Amygdala (tissue), 56 donors: ENCODE measurements around the gene ATP6V0A1.
"Not testable (repeated sequence)": the region's sequence is repeated elsewhere in the genome, so short reads cannot be mapped to it uniquely, and the experiment has no call there.

Experiments
- DNase-seq, 56 donors: peaks; one replicate each; lab custom pipeline; 2025; lab: John Stamatoyannopoulos, UW

The ATP6V0A1 gene

DNA sequence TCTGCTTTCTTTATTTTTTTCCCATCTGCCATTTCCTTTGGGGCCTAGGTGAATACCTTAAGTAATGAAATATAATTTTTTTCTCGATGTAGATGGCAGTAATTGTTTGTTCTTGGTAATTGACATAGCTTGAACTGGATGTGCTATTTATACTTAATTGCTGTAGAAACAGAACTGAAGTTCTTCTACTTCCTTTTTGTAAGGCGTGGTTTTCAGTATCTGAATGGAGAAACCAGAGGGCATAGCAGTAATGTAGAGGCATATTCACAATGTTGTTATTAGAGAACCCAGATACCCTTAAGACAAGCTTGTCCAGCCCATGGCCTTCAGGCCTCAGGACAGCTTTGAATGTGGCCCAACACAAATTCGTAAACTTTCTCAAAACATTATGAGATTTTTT, 16.4 kb downstream of the ATP6V0A1 start:
- DNase-seq = no peak

DNA sequence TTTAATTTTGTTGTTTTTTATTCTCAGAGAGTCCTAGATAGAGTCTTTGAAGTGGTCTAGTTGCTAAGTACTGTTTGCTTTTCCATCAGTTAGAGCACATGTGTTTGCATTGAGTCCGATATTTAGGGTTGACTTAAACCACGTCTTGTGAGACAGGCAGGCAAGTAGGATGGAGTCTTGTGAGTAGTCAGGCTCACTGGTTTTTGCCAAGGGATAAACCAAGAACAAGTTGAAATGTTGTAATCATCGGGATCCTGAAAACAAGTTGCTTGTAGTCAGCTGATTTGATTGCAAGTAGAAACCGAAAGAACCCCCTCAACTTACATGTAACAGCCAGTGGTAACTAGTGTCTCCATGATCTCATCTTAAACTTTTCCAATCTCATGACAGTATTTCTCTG, 17.2 kb downstream of the ATP6V0A1 start:
- no peak for DNase-seq

DNA sequence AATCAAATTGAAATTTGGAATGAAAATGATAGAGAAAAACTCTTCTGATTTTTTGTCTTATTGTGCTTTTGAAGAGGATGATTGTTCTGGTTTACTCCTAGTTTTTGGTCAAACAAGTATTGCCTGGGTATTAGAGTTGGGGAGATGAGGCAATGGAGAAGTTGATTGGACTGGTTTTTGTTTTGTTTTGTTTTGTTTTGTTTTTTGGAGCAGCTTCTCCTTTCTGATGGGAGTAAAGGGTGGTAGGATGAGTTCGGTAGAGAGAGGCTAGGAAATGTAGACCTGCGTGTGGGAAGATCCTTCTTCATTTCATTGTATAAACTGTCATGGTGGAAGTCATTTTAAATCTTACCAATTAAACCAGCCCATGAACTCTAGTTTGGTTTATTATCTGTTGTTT, 17.7 kb downstream of the ATP6V0A1 start:
- no peak for DNase-seq

DNA sequence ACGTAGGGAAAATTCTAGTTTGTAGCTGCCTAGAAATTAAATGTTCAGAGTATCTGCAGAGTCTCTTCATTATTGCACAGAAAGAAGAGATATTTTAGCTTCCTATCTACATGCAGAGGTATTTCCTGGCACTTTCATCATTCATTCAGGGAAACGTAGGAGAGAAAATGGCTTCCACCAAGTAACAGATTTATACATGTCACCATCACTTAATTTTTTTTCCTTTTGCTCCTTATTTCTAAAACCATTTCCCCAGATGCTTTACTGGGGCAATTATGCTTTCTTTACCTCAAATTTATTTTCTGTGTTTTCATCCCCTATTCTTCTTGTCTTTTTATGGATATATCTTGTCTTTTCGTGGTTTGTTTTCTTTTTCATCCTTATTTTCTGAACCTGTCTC, 18.5 kb downstream of the ATP6V0A1 start:
- DNase-seq = no peak

DNA sequence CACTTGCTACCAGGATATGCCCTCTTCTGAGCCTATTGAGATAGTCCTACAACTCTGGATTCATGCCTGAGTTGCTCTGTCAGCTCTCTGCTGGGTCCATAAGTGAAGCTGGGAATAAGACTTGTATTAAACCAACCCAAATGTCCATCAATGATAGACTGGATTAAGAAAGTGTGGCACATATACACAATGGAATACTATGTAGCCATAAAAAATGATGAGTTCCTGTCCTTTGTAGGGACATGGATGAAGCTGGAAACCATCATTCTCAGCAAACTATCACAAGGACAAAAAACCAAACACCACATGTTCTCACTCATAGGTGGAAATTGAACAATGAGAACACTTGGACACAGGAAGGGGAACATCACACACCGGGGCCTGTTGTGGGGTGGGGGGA, 19.1 kb downstream of the ATP6V0A1 start:
- DNase-seq = not testable (repeated sequence)

DNA sequence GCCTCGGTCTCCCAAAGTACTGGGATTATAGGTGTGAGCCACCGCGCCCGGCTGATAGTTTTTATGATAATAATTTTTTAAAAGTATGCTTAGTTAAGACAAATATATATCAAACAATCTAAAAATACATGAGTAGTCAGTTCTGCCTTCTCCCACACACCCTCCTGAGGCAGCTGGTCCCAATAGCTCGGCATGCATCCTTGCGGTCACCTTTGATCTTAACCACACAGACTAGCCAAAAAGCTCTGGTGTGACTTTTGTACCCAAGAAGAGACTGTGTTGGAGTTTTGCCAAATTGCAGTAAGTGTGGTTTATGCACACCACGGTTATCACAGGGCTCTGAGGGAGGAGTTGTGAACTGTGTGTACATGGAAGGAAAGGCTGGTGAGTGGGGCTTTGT, 25.6 kb downstream of the ATP6V0A1 start:
- DNase-seq = no peak

DNA sequence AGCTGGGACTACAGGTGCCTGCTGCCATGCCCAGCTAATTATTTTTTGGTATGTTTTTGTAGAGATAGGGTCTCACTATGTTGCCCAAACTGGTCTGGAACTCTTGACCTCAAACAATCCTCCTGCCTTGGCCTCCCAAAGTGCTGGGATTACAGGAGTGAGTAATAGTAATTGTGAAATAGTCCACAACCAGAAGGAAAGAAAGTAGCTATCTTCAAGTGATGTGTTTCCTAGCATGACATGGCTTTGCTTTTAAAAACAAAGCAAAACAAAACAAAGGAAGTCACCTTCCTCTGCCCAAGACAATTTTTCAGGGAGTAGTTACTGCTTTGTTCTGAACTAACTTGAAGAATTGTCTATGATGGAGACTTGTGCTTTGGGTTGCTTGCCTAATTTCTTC, 27.0 kb downstream of the ATP6V0A1 start:
- no peak for DNase-seq

DNA sequence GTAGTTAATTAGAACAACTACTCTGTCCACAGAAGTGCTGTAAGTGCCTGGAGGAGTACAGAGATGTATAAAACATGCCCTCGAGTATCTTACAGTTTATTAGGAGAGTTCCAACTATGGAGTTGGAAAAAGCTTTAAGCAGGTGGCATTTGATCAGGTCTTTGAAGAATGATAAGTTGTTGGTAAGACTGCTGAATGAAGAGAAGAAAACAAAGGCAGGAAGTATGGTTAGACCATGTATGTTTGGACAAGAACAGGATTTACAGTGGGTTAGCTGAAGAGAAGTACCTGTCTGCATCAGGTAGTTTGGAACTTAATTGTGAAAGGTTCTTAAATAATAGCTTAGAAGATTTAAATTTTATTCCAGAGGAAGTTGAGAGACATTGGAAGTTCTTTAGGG, 29.4 kb downstream of the ATP6V0A1 start:
- no peak for DNase-seq

DNA sequence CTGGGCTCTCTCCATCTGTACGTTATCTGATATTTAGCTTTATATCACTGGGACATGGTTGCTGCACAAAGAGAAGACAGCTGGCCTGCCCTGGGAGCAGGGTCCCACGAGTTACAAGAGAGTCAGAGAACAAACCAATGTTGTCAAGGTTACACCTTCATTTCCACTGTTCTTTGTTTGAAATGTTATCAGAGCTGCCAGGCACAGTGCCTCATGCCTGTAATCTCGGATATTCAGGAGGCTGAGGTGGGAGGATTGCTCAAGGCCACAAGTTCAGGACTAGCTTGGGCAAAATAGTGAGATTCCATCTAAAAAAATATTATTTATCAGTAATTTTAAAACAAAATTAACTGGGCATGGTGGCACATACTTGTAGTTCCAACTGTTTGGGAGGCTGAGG, 34.6 kb downstream of the ATP6V0A1 start:
- no peak for DNase-seq

DNA sequence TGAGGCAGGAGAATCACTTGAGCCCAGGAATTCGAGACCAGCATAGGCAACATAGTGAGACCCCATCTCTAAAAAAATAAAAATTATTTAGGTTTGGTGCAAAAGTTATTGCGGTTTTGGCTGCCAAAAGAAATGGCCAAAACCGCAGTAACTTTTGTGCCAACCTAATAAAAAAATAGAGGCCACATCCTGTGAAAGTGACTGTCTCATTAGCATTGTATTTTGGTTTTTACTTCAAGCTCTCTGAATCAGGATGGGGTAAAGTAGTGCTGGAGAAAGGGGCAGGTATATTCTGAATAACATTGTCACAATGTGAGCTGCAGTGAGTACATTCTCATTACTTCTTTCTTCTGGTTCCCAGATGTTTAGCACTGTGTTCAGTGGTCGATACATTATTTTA, 36.0 kb downstream of the ATP6V0A1 start:
- DNase-seq = no peak

DNA sequence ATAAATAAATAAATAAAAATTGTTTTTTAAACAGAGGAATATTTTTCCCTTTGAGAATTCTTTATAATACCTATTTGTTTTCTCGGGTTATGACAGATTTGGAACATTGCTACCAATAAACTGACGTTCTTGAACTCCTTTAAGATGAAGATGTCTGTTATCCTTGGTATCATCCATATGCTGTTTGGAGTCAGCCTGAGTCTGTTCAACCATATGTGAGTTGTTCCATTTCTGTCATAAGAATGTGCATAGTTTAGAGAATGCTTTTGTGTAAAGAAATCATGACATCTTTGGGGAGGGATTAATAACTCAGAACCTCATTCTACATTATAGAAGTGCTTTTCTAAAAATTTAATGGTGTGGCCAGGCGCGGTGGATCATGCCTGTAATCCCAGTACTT, 40.1 kb downstream of the ATP6V0A1 start:
- DNase-seq = no peak

DNA sequence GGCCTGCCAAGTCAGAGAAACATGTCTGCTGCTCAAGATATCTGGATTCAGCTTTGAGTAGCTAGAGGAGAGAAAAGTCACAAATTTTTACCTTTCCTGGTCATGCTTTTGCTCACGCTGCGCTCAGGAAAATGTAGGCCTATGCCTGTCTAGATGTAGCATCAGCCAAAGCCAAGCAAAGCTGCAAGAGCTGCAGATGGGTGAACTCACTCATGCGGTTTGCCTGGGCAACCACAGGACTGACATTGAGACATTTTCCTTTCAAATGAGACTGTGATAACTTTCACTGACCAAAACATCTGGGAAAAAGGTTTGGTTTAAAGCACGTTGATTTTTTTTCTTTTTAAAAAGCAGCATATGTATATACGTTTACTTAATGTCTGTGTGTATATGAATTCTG, 43.4 kb downstream of the ATP6V0A1 start:
- no peak for DNase-seq

DNA sequence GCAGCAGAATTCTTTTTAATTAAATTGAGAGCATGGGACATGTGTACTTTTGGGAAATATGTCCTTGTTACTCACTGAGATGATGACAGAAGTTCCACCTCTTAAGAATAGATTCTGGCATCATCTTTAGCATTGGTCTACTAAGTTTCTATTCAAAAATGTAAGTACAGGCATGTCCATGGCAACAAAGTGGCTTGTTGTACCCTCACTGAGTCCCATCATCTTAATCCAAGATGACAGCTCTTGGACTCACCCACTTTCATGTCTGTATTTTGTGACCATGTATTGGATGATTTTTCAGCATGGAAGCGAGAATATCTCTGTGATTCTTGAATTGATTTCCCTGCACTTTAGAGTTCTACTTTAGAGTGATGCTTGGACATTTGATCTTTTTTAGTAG, 44.2 kb downstream of the ATP6V0A1 start:
- DNase-seq = no peak

DNA sequence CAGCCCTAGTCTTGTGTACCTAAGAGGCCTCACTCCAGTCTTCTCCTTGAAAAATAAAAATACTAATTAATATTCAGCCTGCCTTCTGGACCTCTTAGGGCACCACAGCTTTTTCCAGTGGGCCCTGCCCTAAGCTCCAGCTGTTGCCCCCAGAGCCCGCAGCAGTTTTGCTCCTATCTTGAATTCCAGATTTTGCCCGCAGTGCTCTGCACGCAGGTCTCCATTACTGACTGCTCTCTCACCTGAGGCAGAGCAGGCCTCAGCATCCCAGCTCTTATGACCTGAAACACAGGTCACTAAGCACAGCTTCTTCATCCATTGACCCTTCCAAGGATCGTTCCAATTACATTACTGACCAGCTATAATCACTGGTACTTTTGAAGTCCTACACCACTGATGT, 49.0 kb downstream of the ATP6V0A1 start:
- DNase-seq = no peak

DNA sequence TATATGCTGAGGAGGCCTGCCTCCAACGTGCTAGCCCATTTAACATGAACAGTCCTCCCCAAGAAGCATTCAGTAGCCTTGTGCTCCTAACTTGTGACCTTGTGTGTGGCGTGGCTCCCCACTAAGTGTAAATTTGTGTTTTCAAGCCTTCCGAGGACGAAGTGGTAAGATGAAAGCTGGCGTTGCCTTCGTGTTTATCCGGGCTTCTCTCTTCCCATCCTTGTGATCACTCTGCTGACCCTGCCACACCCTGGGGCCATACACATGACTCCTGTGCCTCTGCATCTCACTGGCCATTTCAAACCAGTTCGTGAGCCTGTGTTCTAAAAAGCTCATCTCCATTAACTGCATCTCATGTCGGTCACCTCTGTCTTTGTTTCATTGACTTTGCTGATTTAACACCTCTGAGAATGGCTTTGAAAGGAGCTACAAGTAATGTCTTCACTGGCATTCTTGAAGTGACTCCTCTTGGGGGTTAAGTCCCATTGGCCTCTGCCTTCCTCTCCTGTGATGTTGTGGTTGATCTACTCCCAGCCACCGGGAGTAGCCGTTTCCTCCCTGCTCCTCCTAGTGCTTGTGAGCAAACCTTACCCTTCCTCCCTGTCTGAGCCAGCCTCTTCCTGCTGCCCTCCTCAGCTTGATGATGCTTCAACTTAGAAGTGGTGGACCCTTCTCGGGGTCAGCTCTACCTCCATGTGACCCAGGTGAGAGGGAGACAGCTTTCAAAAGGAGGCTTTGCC, 49.9 kb downstream of the ATP6V0A1 start:
- no peak for DNase-seq

DNA sequence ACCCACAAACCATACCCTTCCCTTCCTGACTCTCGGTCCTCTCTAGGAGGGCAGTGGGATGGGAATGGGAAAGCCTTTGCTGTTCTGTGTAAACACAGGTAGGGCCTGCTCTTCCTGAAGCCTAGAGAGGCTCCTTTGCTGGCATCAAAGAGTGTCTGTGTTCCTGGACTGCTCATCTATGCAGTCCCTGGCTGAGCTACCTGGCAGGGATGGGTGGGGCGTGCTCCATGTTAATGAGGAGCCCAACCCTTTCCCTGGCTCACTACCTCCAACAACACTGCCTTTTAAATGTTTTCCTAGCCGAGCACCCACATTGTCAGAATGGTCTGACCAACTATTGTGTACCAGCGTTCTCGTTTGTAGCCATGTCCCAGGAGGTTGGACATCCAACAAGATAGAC, 50.7 kb downstream of the ATP6V0A1 start:
- no peak for DNase-seq

DNA sequence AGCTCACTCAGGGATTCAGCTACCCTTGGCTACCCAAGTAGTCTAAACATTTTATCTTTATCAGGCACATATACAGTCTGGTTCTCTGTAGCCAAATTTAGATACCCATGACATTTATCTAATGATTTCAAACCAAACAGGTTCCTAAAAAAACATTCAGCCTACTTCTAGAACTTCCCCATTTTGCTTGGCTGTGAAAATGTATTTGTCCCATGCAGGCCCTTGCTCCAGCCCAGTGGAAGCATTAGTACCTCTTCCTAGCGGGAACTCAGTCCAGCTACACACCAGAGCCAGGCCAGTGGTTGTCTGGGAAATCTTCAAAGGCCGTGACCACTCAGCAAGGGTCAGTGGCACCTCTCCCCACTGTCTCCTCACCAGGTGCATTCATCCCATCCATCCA, 51.2 kb downstream of the ATP6V0A1 start:
- DNase-seq = no peak

DNA sequence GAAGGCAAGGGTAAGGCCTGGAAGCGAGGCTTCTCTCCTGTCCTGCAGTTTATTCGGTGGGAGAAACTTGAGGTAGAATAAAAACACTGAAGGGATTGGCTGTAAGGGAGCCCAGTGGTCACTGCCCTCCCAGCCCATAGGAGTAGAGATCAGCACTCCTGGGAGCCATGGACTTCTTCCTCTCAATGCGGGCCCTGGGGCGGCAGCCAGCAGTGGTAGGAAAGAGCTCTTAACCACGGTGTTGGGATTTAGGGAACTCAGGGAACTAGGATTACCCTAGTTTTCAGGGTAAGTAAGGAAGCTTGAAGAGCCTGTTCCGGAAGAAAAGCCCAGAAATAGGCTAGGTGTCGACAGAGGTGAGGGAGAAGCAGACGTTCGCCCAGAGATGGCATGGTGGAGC, 53.6 kb downstream of the ATP6V0A1 start:
- no peak for DNase-seq

DNA sequence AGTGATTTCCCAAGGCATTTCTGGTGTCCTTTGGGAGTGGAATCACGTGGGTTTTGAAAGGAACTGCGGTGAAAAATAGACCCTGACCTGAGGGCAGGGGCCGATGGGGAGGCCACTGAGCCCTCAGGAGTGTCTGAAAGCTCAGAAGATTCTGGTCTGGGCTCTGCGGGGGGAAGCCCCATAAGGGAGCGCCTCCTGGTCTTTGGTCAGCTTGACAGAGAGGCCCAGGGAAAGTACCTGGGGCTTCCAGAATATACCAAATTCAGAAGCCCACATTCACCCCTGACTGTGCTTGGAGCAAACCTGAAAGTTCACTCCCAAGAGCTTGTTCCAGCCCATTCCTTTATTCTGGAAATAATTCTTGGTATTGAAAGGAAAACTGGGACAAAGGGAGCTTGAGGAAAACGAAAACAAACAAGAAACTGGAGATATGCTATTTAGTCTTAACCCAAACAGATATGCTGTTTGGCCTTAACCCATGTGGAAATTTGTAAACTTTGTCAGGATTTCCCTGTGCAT, 54.1 kb downstream of the ATP6V0A1 start:
- no peak for DNase-seq

DNA sequence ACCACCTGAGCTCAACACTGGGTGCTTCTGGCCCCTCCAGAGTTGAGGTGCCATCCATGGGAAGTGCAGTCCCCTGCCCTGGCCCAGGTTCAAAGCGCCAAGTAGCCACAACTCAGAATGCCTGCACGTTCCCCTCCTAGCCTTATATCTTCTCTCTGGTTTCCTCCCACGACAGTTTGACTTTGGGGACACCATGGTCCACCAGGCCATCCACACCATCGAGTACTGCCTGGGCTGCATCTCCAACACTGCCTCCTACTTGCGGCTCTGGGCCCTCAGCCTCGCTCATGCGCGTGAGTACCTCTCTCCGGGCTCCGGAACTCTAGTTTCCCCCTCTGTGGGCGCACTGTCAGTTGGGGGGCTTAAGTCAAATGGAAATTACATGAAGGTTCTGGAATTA, 55.0 kb downstream of the ATP6V0A1 start:
- DNase-seq = no peak

DNA sequence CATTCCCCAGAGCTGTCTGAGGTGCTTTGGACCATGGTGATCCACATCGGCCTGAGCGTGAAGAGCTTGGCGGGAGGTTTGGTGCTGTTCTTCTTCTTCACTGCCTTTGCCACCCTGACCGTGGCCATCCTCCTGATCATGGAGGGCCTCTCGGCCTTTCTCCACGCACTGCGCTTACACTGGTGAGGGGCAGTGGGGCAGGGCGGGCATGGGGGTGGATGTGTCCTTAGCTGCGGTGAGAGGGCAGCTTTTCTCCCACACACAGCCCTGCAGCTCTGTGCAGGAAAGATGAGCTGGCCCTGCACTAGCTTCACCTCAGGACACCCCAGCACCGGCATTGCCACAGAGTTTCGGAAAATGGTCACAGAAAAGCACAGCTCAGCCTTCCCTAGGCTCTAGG, 55.6 kb downstream of the ATP6V0A1 start:
- DNase-seq = no peak

DNA sequence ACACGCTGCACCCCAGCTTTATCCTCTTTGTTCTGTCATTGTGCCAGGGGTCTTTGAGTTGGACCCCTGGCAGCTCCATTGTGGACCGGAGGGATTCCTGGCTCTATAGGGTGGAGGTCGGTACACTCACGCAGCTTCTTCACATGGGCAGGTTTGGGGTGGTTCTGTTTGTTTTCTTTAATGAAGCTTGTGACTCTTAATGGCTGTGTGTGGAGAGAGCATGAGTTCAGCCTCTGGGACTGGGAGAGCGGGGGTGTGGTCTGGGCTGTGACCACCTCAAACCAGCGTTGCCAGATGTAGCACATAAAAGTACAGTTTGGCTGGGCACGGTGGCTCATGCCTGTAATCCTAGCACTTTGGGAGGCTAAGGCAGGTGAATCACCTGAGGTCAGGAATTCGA, 56.2 kb downstream of the ATP6V0A1 start:
- DNase-seq = no peak

DNA sequence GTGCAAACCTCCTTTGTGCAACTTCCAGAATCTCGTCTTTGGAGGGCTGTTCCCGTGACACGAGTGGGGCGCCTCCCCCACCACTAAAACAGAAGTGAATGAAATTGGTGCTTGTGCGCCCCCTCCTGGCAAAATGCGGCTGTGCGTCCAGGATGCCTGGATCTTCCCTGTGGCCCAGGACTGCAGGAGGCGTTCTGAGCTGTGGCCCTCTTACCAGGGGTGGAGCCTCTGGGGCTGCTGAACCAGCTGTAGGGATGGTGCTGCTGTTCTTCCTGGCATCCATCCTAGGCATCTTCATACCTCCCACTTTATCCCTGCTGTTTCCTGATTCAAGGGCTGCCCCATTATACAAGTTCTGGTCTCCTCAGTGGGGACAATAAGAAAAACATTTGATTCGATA, 58.8 kb downstream of the ATP6V0A1 start:
- DNase-seq = peak in 45 of 56 donors; percentile 14 to 83 (median 46)
